Mesenchymal stem cell (in vitro differentiated cells and primary cell): ENCODE results near the gene CMA1.
"Not testable (repeated sequence)": the region's sequence is repeated elsewhere in the genome, so short reads cannot be mapped to it uniquely, and the experiment has no call there.

ENCODE experiments used
- DNase-seq: peaks from one replicate; pipeline ENCODE4 v3.0.0-alpha.2; 2013
- H2AFZ ChIP-seq: one replicate; pipeline ENCODE4 v1.6.1; 2013; ENCODE audit warnings: low read depth, mild to moderate bottlenecking, control low read depth, inconsistent platforms, low read length, moderate library complexity
- H2AK5ac ChIP-seq: 2 replicates; pipeline ENCODE4 v1.6.1; 2013; ENCODE audit warnings: low read length, moderate library complexity, mild to moderate bottlenecking, inconsistent platforms; ENCODE audit not compliant: severe bottlenecking
- H2BK120ac ChIP-seq: one replicate; pipeline ENCODE4 v1.6.1; 2013; ENCODE audit warnings: low read depth, mild to moderate bottlenecking, inconsistent platforms, low read length, moderate library complexity
- H2BK12ac ChIP-seq, 2 experiments: one replicate each; pipeline ENCODE4 v1.6.1; 2013; ENCODE audit warnings: inconsistent platforms in 2 of 2, low read length in 2 of 2, mild to moderate bottlenecking in 2 of 2, moderate library complexity in 2 of 2, control low read depth in 1 of 2
- H2BK15ac ChIP-seq: one replicate; pipeline ENCODE4 v1.6.1; 2013; ENCODE audit warnings: mild to moderate bottlenecking, low read depth, inconsistent platforms; ENCODE audit not compliant: poor library complexity, severe bottlenecking
- H2BK5ac ChIP-seq: 2 replicates; pipeline ENCODE4 v1.6.1; 2013; ENCODE audit warnings: low read depth, mild to moderate bottlenecking, low read length, control low read depth, inconsistent platforms; ENCODE audit not compliant: poor library complexity, severe bottlenecking
- H3K14ac ChIP-seq, 2 experiments: one replicate each; pipeline ENCODE4 v1.6.1; 2013; ENCODE audit warnings: inconsistent platforms in 2 of 2, low read length in 2 of 2, control low read depth in 1 of 2, mild to moderate bottlenecking in 1 of 2, moderate library complexity in 1 of 2
- H3K18ac ChIP-seq, 2 experiments: one replicate each; pipeline ENCODE4 v1.6.1; 2013; ENCODE audit warnings: inconsistent platforms in 2 of 2, low read length in 2 of 2, control low read depth in 1 of 2, low read depth in 1 of 2, mild to moderate bottlenecking in 1 of 2
- H3K23ac ChIP-seq, 2 experiments: one replicate each; pipeline ENCODE4 v1.6.1; 2013; ENCODE audit warnings: inconsistent platforms in 2 of 2, low read length in 2 of 2, mild to moderate bottlenecking in 2 of 2, moderate library complexity in 2 of 2, control low read depth in 1 of 2
- H3K27ac ChIP-seq: 2 replicates; pipeline ENCODE4 v1.5.1; 2013; ENCODE audit warnings: mild to moderate bottlenecking, moderate library complexity, low read length, control low read depth, inconsistent platforms; ENCODE audit not compliant: poor library complexity, severe bottlenecking
- H3K27me3 ChIP-seq, 2 experiments: 2 replicates each; pipeline versions ENCODE4 v1.6.1 to v1.7.0; 2013; ENCODE audit warnings: low read length in 2 of 2, mild to moderate bottlenecking in 2 of 2, moderate library complexity in 2 of 2, control low read depth in 1 of 2, inconsistent platforms in 1 of 2; ENCODE audit not compliant: control insufficient read depth in 1 of 2, insufficient read depth in 1 of 2
- H3K36me3 ChIP-seq, 2 experiments: 2 replicates each; pipeline versions ENCODE4 v1.6.1 to v1.7.0; 2013; ENCODE audit warnings: low read length in 2 of 2, control low read depth in 1 of 2, inconsistent platforms in 1 of 2, low read depth in 1 of 2, mild to moderate bottlenecking in 1 of 2; ENCODE audit not compliant: insufficient read depth in 2 of 2, control insufficient read depth in 1 of 2
- H3K4ac ChIP-seq, 2 experiments: one replicate each; pipeline ENCODE4 v1.6.1; 2013; ENCODE audit warnings: inconsistent platforms in 2 of 2, low read length in 2 of 2, mild to moderate bottlenecking in 2 of 2, moderate library complexity in 2 of 2, control low read depth in 1 of 2, low read depth in 1 of 2
- H3K4me1 ChIP-seq: 2 replicates; pipeline ENCODE4 v1.6.1; 2013; ENCODE audit warnings: low read depth, low read length, control low read depth; ENCODE audit not compliant: control insufficient read depth, insufficient read depth
- H3K4me2 ChIP-seq: 2 replicates; pipeline ENCODE4 v1.6.1; 2013; ENCODE audit warnings: low read length, mild to moderate bottlenecking, inconsistent platforms; ENCODE audit not compliant: poor library complexity, severe bottlenecking
- H3K4me3 ChIP-seq, 2 experiments: 2 replicates each; pipeline versions ENCODE4 v1.5.1 to v1.7.0; 2013; ENCODE audit warnings: low read length in 2 of 2, mild to moderate bottlenecking in 2 of 2, control low read depth in 1 of 2, low read depth in 1 of 2; ENCODE audit not compliant: insufficient read depth in 1 of 2
- H3K79me1 ChIP-seq: replicated peaks from 2 replicates; pipeline ENCODE4 v1.6.1; 2013; ENCODE audit warnings: mild to moderate bottlenecking, control low read depth, low read length, inconsistent platforms; ENCODE audit not compliant: poor library complexity, severe bottlenecking
- H3K9ac ChIP-seq: 2 replicates; pipeline ENCODE4 v1.7.0; 2013; ENCODE audit warnings: mild to moderate bottlenecking, low read length, moderate library complexity
- H3K9me3 ChIP-seq: 2 replicates; pipeline ENCODE4 v1.7.0; 2013; ENCODE audit warnings: mild to moderate bottlenecking, low read length; ENCODE audit not compliant: control insufficient read depth
- H4K8ac ChIP-seq: one replicate; pipeline ENCODE4 v1.6.1; 2013; ENCODE audit warnings: inconsistent platforms, mild to moderate bottlenecking, low read length, moderate library complexity
- H4K91ac ChIP-seq: one replicate; pipeline ENCODE4 v1.6.1; 2013; ENCODE audit warnings: mild to moderate bottlenecking, low read length, inconsistent platforms
- WGBS: methylation state at CpG from one replicate; pipeline ENCODE4 v1.1.7; 2013; ENCODE audit warnings: mixed read lengths; 5-methylcytosine and 5-hydroxymethylcytosine counted together

Gene CMA1

DNA sequence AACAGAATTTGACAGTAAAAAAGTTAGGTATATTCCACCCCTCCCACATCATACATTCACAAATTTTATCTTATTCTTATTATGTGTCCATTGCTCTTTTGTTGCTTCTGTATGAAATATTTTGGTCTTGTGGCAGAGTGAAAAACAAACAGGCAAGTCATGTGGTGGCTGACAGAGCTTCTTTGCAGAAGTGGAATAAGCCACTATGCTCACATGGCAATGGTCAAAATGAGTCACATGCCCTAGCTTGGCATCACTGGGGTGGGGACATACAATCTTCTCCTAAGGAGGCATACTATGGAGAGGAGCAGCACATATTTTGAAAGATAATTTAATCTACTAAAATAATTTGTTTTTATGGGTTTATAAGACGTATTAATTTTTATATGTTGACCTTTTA, 27.7 kb upstream of the CMA1 start:
- Histone ChIP-seq H3K4me3 (no peak overlapping the region), H3K23ac (no peak overlapping the region), H3K9me3 (peaks cover 3% of the 10 kb centered on the region), H3K4me1 (no peaks in the 10 kb centered on the region), H2BK12ac (no peak overlapping the region), H3K14ac (no peak overlapping the region), H2AK5ac (no peak overlapping the region), H2BK15ac (no peak overlapping the region), H3K27ac (no peak overlapping the region), H3K4me2 (no peak overlapping the region), H2BK120ac (no peak overlapping the region), H4K8ac (no peak overlapping the region), H3K18ac (no peak overlapping the region), H3K36me3 (no peaks in the 10 kb centered on the region), H3K9ac (no peak overlapping the region), H3K79me1 (no peaks in the 10 kb centered on the region), H3K27me3 (no peaks in the 10 kb centered on the region), H4K91ac (no peak overlapping the region), H2BK5ac (no peak overlapping the region), H2AFZ (no peak overlapping the region), H3K4ac (no peak overlapping the region)
- no peak for DNase-seq
- WGBS: no CpG with 5 or more reads among the region's 1 CpG

DNA sequence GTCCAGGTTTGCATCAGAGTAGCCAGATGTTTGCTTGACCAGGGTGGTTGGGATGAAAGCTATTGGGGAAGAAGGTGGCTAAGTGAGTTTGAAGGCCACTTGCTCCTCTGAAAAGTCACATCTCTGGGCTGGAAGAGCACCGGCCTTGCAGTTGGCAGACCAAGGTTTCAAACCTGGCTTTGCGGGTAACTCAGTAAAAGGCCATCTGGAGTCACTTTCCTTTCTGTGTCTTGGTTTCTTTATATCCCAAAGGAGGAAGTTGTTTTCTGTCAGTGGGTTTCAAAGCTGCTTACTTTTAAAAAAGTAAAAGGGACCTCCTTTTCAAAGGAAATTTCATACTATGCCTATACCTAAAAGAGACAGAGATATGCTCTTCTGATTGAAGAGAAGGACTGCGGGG, 26.2 kb upstream of the CMA1 start:
- H3K18ac ChIP-seq: no peak overlapping the region
- H2BK15ac ChIP-seq: no peak overlapping the region
- no peak overlapping the region for H3K23ac ChIP-seq
- no peak overlapping the region for H3K14ac ChIP-seq
- no peak overlapping the region for H2AFZ ChIP-seq
- H2AK5ac ChIP-seq: no peak overlapping the region
- H3K79me1 ChIP-seq: no peaks in the 10 kb centered on the region
- H3K27me3 ChIP-seq: no peaks in the 10 kb centered on the region
- DNase-seq: no peak
- no peak overlapping the region for H2BK12ac ChIP-seq
- no peak overlapping the region for H2BK5ac ChIP-seq
- WGBS: 69% methylated on average over 2 of the region's 3 CpGs
- H3K4ac ChIP-seq: no peak overlapping the region
- H2BK120ac ChIP-seq: no peak overlapping the region
- H3K4me3 ChIP-seq: no peak overlapping the region
- H3K9ac ChIP-seq: no peak overlapping the region
- H3K4me1 ChIP-seq: no peaks in the 10 kb centered on the region
- H3K9me3 ChIP-seq: peaks cover 3% of the 10 kb centered on the region
- H4K91ac ChIP-seq: no peak overlapping the region
- no peak overlapping the region for H4K8ac ChIP-seq
- no peak overlapping the region for H3K27ac ChIP-seq
- no peaks in the 10 kb centered on the region for H3K36me3 ChIP-seq
- H3K4me2 ChIP-seq: no peak overlapping the region

DNA sequence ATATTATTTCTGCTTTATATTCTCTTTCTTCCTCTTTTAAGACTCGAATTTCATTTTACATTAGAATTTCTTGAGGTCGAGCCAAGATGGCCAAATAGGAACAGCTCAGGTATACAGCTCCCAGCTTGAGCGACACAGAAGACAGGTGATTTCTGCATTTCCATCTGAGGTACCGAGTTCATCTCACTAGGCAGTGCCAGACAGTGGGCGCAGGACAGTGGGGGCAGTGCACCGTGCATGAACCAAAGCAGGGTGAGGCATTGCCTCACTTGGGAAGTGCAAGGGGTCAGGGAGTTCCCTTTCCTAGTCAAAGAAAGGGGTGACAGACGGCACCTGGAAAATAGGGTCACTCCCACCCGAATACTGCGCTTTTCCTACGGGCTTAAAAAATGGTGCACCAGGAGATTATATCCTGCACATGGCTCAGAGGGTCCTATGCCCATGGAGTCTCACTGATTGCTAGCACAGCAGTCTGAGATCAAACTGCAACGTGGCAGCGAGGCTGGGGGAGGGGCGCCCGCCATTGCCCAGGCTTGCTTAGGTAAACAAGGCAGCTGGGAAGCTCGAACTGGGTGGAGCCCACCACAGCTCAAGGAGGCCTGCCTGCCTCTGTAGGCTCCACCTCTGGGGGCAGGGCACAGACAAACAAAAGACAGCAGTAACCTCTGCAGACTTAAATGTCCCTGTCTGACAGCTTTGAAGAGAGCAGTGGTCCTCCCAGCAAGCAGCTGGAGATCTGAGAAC, 18.0 kb upstream of the CMA1 start:
- H3K36me3 ChIP-seq, H3K79me1 ChIP-seq, H2BK5ac ChIP-seq, DNase-seq, H3K23ac ChIP-seq, H2BK12ac ChIP-seq, H4K8ac ChIP-seq, H3K4me1 ChIP-seq, H2AFZ ChIP-seq, H3K4ac ChIP-seq, H3K27ac ChIP-seq, H3K27me3 ChIP-seq, H2BK15ac ChIP-seq, H3K14ac ChIP-seq, H3K4me3 ChIP-seq, H2BK120ac ChIP-seq, H3K9me3 ChIP-seq, H2AK5ac ChIP-seq, H3K9ac ChIP-seq, H3K18ac ChIP-seq, H3K4me2 ChIP-seq, H4K91ac ChIP-seq: not testable (repeated sequence)
- WGBS: 69% methylated on average over 14 of the region's 15 CpGs

DNA sequence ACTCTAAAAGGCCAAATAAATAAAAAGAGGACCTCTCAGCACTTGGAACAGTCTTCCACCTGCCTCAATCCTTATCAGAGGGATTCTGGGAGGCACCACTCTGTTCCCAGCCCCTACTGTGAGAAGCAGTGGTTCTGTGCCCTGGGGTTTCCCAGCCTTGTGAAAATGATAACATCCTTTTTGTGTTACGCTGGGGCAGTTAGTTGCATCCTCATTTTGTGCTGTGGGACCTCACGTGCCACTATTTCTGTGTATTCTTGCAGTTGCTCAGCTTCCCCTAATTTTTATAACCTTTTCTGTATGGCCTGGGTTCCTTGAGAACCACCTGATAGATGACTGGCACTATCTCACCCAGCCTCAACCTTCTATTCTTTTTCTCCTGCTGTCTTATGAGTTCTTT, 10.8 kb upstream of the CMA1 start:
- Histone ChIP-seq H3K4ac (no peak overlapping the region), H2BK15ac (no peak overlapping the region), H3K4me3 (no peak overlapping the region), H3K23ac (no peak overlapping the region), H3K4me2 (no peak overlapping the region), H3K9me3 (no peaks in the 10 kb centered on the region), H3K9ac (no peak overlapping the region), H3K27me3 (no peaks in the 10 kb centered on the region), H2BK12ac (no peak overlapping the region), H2BK5ac (no peak overlapping the region), H3K27ac (no peak overlapping the region), H2BK120ac (no peak overlapping the region), H4K91ac (no peak overlapping the region), H3K18ac (no peak overlapping the region), H3K79me1 (no peaks in the 10 kb centered on the region), H3K4me1 (no peaks in the 10 kb centered on the region), H3K14ac (no peak overlapping the region), H4K8ac (no peak overlapping the region), H2AK5ac (no peak overlapping the region), H3K36me3 (no peaks in the 10 kb centered on the region), H2AFZ (no peak overlapping the region)
- 40% methylated on average over 2 of the region's 2 CpGs for whole genome bisulfite sequencing
- DNase-seq: no peak
